ENCODE data around the gene SRGAP1.
"Not testable (repeated sequence)": the region's sequence is repeated elsewhere in the genome, so short reads cannot be mapped to it uniquely, and the experiment has no call there.

GRCh38 chr12:64034056-64034455, 189.6 kb downstream of the SRGAP1 start:
- TF ChIP-seq CTCF (CRISPR knock-in tag; IDR thresholded peaks at IDR 0.05); ZNF800 (CRISPR knock-in tag; IDR thresholded peaks at IDR 0.05); EZH2 (conservative IDR thresholded peaks at IDR 0.05; ENCODE audit: low read depth, low read length); TRAFD1 (CRISPR knock-in tag; IDR thresholded peaks at IDR 0.05; ENCODE audit: borderline replicate concordance); POLR2A (IDR thresholded peaks at IDR 0.05; ENCODE audit: insufficient read depth in 1 of 2, low read depth in 2 of 2, low read length in 2 of 2); PRDM10 (CRISPR knock-in tag; IDR thresholded peaks at IDR 0.05; ENCODE audit: low read depth): not testable (repeated sequence)
